IMR-90 (cell line): ENCODE results near the gene CCM2.
"Not testable (repeated sequence)": the region's sequence is repeated elsewhere in the genome, so short reads cannot be mapped to it uniquely, and the experiment has no call there.

Source experiments
- BHLHE40 ChIP-seq: fragments of 150-350 bp; IDR thresholded peaks from 2 replicates; pipeline ENCODE4 v1.6.1; 2016; ENCODE audit warnings: mild to moderate bottlenecking, low read depth, low read length
- CTCF ChIP-seq: conservative IDR thresholded peaks from 2 replicates; pipeline ENCODE4 v1.5.1; 2012; ENCODE audit warnings: mild to moderate bottlenecking, low read depth, low read length, improper control_type of control experiment
- FOS ChIP-seq: fragments of 150-350 bp; IDR thresholded peaks from 2 replicates; pipeline ENCODE4 v1.6.1; 2016; ENCODE audit warnings: low read depth, low read length
- MXI1 ChIP-seq: IDR thresholded peaks from 2 replicates; pipeline ENCODE4 v1.6.1; 2012; ENCODE audit warnings: low read depth, mild to moderate bottlenecking, low read length, moderate library complexity, borderline replicate concordance
- POLR2A ChIP-seq: IDR thresholded peaks from 2 replicates; pipeline ENCODE4 v1.6.1; 2012; ENCODE audit warnings: mild to moderate bottlenecking, low read depth, low read length
- RAD21 ChIP-seq: IDR thresholded peaks from 2 replicates; pipeline ENCODE4 v1.6.1; 2012; ENCODE audit warnings: low read length, improper control_type of control experiment
- RCOR1 ChIP-seq: IDR thresholded peaks from 2 replicates; pipeline ENCODE4 v1.6.1; 2012; ENCODE audit warnings: mild to moderate bottlenecking, low read length, improper control_type of control experiment; ENCODE audit not compliant: insufficient replicate concordance
- RFX5 ChIP-seq: IDR thresholded peaks from 2 replicates; pipeline ENCODE4 v1.8.0; 2012; ENCODE audit warnings: low read depth, mild to moderate bottlenecking, low read length, moderate library complexity
- SMC3 ChIP-seq: fragments of 150-350 bp; IDR thresholded peaks from 2 replicates; pipeline ENCODE4 v1.6.1; 2016; ENCODE audit warnings: low read depth, mild to moderate bottlenecking, antibody characterized with exemption, low read length, moderate library complexity

GRCh38 chr7:45034710-45035109 is 34.7 kb downstream of the CCM2 start:
- not testable (repeated sequence) for TF ChIP-seq CTCF, SMC3, POLR2A, RAD21, BHLHE40, RCOR1, RFX5, MXI1, FOS
